GM20000 (cell line): ENCODE data around the gene HMG20B.

Source experiments
- DNase-seq: peaks from one replicate; pipeline ENCODE4 v3.0.0; 2012; ENCODE audit warnings: low spot score
- CTCF ChIP-seq: IDR thresholded peaks from 2 replicates; pipeline ENCODE4 v1.5.1; 2012; ENCODE audit warnings: mild to moderate bottlenecking, control low read depth; ENCODE audit errors: extremely low read depth, missing control alignments

HMG20B gene

GRCh38 chr19:3604227-3604986, 31.7 kb downstream of the HMG20B start:
- no peak for TF ChIP-seq CTCF
- no peak for DNase-seq

- TF ChIP-seq CTCF = no peak
- DNase-seq = peak; percentile 88
Observed at GRCh38 chr19:3604987-3605343, 32.2 kb downstream of the HMG20B start.

GRCh38 chr19:3605361-3605760, 32.6 kb downstream of the HMG20B start:
- no peak for DNase-seq
- no peak for TF ChIP-seq CTCF

- TF ChIP-seq CTCF = no peak
- no peak for DNase-seq
Observed at GRCh38 chr19:3605770-3606169, 33.0 kb downstream of the HMG20B start.

- TF ChIP-seq CTCF = no peak
- DNase-seq = peak; percentile 77
Observed at GRCh38 chr19:3606174-3606689, 33.5 kb downstream of the HMG20B start.

- peak; percentile 91 for DNase-seq
- TF ChIP-seq CTCF = no peak
Observed at GRCh38 chr19:3606690-3607289, 34.0 kb downstream of the HMG20B start, which contains the start of gene TBXA2R. Gene TBXA2R (minus strand): TSS chr19:3606875. CDS start chr19:3600634, 6,241 bp downstream.

- no peak for TF ChIP-seq CTCF
- no peak for DNase-seq
Observed at GRCh38 chr19:3607303-3608078, 34.7 kb downstream of the HMG20B start.
